ENCODE data around the gene HNRNPL.
A peak's percentile ranks its signal among the peaks of the same experiment; 100 is the strongest.
"Not testable (repeated sequence)": the region's sequence is repeated elsewhere in the genome, so short reads cannot be mapped to it uniquely, and the experiment has no call there.

The HNRNPL gene

GRCh38 chr19:38843175-38843758 is 6.5 kb downstream of the HNRNPL start:
- FAIRE-seq: no peak

GRCh38 chr19:38842439-38843174 is 7.2 kb downstream of the HNRNPL start:
- FAIRE-seq: no peak

GRCh38 chr19:38841787-38842438 is 7.9 kb downstream of the HNRNPL start:
- FAIRE-seq: no peak

- no peak for FAIRE-seq
Measured at GRCh38 chr19:38841180-38841766, 8.5 kb downstream of the HNRNPL start.

GRCh38 chr19:38840583-38840968 is 9.2 kb downstream of the HNRNPL start:
- FAIRE-seq: no peak

- FAIRE-seq: no peak
Measured at GRCh38 chr19:38839816-38840582, 9.8 kb downstream of the HNRNPL start.

GRCh38 chr19:38838986-38839761 is 10.6 kb downstream of the HNRNPL start:
- no peak for FAIRE-seq

GRCh38 chr19:38838208-38838985 is 11.4 kb downstream of the HNRNPL start:
- peak; percentile 13 for FAIRE-seq

GRCh38 chr19:38837656-38838121 is 12.1 kb downstream of the HNRNPL start:
- peak; percentile 87 for FAIRE-seq

- FAIRE-seq: no peak
Measured at GRCh38 chr19:38836983-38837626, 12.7 kb downstream of the HNRNPL start.

- FAIRE-seq: peak; percentile 61
Measured at GRCh38 chr19:38836159-38836982, 13.4 kb downstream of the HNRNPL start.

GRCh38 chr19:38834590-38834989 is 15.2 kb downstream of the HNRNPL start:
- FAIRE-seq: no peak

GRCh38 chr19:38834104-38834490 is 15.7 kb downstream of the HNRNPL start:
- no peak for FAIRE-seq

GRCh38 chr19:38833092-38833425 is 16.7 kb downstream of the HNRNPL start:
- FAIRE-seq: peak; percentile 60

- FAIRE-seq: no peak
Measured at GRCh38 chr19:38831142-38831605, 18.6 kb downstream of the HNRNPL start.

- FAIRE-seq: no peak
Measured at GRCh38 chr19:38830039-38830733, 19.6 kb downstream of the HNRNPL start.

GRCh38 chr19:38829203-38829602 is 20.6 kb downstream of the HNRNPL start:
- not testable (repeated sequence) for FAIRE-seq

- FAIRE-seq: no peak
Measured at GRCh38 chr19:38826856-38827551, 22.8 kb downstream of the HNRNPL start.

Data from G401.6 (cell line).